Posterior vena cava (tissue), 2 donors: Measurements from ENCODE around the gene MIOX. TPM values are rescaled to one million over a fixed set of nuclear protein-coding genes. Genes with fewer than 3 reads are reported as not detected.

Source experiments
- DNase-seq: peaks from one replicate; pipeline ENCODE4 v3.0.0-alpha.2; 2020; ENCODE audit warnings: low spot score
- intact Hi-C, 2 donors: fragments of 100-400 bp; cut with DNase I; formaldehyde crosslinking; loops; one replicate each; pipeline versions ENCODE4 v1.14.1 to v1.14.2; 2022 to 2023
- long read RNA-seq, 2 donors: library from polyadenylated mRNA; unstranded; transcript quantifications; one replicate each; pipeline ENCODE4 v2.0.0, GENCODE V29; 2020 to 2021
- total RNA-seq, 2 donors: library from RNA; stranded (reverse); fragmentation: NEBNext Ultra II Directional; extraction: Animal tissue kit (Norgen Biotek cat#: 25700); gene quantifications; one replicate each; pipeline ENCODE4 v1.2.1, GENCODE V29; 2021
- donor health status: DM: yes; HTN: yes; CAD: no.
- donor health status: DM: yes; HTN: yes; CAD: no.

Gene MIOX
- not detected for total RNA-seq
- long read RNA-seq, donor 1 = 0 reads
- long read RNA-seq, donor 2 = 0 reads

GRCh38 chr22:50486561-50487289, at the start of gene MIOX:
MIOX (plus strand) TSS chr22:50486859; CDS start chr22:50486898, 39 bp downstream.
- DNase-seq = no peak
- intact Hi-C loops = no loop called here

- DNase-seq = no peak
- intact Hi-C loops = no loop called here
These were observed 49.0 kb upstream of the MIOX start for GRCh38 chr22:50437511-50438304.

- DNase-seq = no peak
- intact Hi-C loops = no loop called here
These were observed 48.1 kb upstream of the MIOX start for GRCh38 chr22:50438305-50439275.

- no peak for DNase-seq
- intact Hi-C loops = no loop called here
These were observed 47.3 kb upstream of the MIOX start for GRCh38 chr22:50439314-50439870.

- intact Hi-C loops = no loop called here
- DNase-seq = no peak
These were observed 46.8 kb upstream of the MIOX start for GRCh38 chr22:50439871-50440331.

GRCh38 chr22:50440544-50441249, 46.0 kb upstream of the MIOX start:
- no peak for DNase-seq
- intact Hi-C loops = no loop called here

- no peak for DNase-seq
- intact Hi-C loops = no loop called here
These were observed 45.1 kb upstream of the MIOX start for GRCh38 chr22:50441428-50441993.

- intact Hi-C loops = no loop called here
- no peak for DNase-seq
These were observed 43.5 kb upstream of the MIOX start for GRCh38 chr22:50443197-50443596.

- intact Hi-C loops = no loop called here
- DNase-seq = no peak
These were observed 42.6 kb upstream of the MIOX start for GRCh38 chr22:50443801-50444625.

GRCh38 chr22:50444663-50445062, 42.0 kb upstream of the MIOX start:
- intact Hi-C loops = no loop called here
- no peak for DNase-seq

GRCh38 chr22:50445071-50445879, 41.4 kb upstream of the MIOX start:
- DNase-seq = no peak
- intact Hi-C loops = no loop called here

- intact Hi-C loops = no loop called here
- no peak for DNase-seq
These were observed 40.6 kb upstream of the MIOX start for GRCh38 chr22:50445880-50446707.

- intact Hi-C loops = no loop called here
- DNase-seq = no peak
These were observed 39.7 kb upstream of the MIOX start for GRCh38 chr22:50446708-50447575.

- no peak for DNase-seq
These were observed 38.8 kb upstream of the MIOX start for GRCh38 chr22:50447576-50448551.

More at GRCh38 chr22:50447576-50448551, 38.8 kb upstream of the MIOX start:
- intact Hi-C loops = no loop called here
